ENCODE results near the gene MAPK10.

Gene MAPK10

DNA sequence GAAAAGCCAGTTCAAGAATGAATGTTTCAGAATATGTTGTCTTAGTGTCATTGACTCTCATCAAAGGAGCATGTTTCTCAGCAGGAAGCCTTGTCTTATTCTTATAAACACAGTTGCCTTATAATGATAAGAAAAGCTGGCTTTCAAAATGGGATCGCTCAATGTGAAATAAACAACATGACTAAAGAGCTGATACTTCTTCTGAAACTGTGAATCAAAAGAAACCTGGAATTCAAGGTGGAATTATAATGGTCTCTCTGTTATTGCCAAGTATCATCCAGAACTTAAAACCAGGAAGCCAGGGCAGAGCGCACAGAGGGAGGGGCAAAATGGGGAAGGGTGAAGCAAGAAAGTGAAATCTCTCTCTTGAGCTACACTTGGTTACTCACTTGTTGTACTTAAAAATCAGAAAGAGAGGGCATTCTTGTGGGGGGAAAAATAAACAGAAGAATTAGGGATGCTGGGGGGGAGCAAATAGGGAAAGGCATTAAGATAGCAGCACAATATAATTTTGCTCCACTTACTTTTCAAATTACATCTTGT lies 270.0 kb downstream of the MAPK10 start:
- TF ChIP-seq CTCF (IDR thresholded peaks at IDR 0.05) = no peak

DNA sequence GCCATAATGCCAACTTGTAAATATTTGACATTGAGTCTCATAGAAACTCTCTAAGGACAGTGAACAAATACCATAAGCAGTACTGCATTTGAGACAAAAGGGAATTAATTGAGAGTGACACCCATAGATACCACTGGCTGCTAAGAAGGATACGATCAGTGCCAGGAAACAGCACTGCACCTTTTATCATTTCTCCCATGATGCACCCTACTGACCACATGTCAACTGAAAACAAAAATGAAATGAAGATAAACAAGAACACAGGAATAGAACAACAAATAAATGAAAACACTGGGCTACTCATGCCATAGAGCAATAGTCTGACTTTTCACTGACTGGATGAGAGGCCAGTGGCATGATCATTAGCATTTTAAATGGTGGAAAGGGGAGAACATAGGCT lies 270.8 kb downstream of the MAPK10 start:
- no peak for TF ChIP-seq CTCF (IDR thresholded peaks at IDR 0.05)

- no peak for TF ChIP-seq CTCF (IDR thresholded peaks at IDR 0.05)
Measured at GRCh38 chr4:86060341-86060740, 299.5 kb downstream of the MAPK10 start.

GRCh38 chr4:86058621-86059020 lies 301.2 kb downstream of the MAPK10 start:
- TF ChIP-seq CTCF (IDR thresholded peaks at IDR 0.05) = no peak

DNA sequence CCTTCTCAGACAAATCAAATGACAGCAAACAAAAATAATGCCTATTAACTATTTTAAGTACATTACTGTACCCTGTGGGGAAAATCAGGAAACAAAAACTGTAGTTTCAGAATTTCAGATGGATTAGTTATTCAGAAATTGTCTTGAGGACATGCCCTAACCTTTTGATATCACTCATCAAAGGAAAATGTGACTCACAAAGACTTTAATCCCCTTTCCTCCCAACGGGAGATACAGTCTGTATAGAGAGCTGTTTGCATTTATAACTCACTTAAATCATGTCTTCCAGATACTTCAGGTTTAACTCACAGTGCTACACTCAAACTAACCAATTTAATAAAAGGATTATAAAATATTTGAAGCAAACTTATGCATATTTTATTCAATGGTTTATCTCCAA lies 304.0 kb downstream of the MAPK10 start:
- no peak for TF ChIP-seq CTCF (IDR thresholded peaks at IDR 0.05)

DNA sequence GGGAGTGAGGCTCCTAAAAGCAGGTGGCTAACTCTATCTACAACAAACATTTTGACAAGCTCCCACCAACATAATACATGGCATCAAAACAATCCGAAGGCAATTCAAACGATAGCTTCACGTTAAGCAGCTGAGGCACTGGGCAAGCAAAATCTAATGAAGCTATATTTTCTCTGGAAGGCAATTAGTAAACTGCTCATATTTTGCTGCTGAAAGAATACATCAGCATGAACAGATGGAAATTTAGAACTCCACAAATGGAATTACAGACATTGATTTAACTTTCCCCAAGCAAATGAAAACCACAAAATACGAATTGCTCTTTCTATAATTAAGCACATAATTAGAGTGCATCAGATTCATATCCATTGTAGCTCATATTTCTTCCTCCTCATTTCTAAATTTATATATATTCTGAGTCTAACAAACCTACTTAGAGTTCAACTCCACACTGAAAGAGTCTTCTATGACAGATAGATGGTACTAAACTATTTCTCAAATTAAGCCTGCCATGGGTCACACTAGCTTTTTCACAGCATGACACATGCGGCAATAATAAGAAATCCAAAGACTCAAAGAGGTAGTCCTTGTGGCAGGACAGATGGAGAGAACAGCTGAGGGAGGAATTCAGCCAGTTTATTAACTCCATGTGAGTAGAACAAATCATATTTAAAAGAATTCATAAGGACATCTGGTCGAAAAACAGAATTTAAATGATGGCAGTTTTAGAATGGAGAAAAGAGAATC lies 305.4 kb downstream of the MAPK10 start:
- TF ChIP-seq CTCF (IDR thresholded peaks at IDR 0.05) = no peak

DNA sequence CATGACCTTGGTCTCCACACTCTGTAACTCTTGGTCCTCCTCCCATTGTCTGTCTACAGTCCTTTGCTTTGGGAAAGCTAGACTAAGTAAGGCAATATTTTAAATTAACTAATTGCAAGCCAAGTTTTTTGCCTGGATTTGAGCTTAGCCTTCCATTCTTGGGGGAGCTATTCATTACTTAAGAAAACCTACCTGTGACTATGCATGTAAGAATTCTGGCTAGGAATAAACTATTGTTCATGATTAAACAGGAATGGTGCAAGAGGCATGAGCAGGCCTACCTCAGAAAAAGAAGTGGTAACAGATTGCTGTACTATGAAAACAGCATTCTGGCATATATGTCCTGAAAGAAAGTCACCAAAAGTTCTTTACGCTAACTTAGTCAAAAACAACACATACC lies 309.4 kb downstream of the MAPK10 start:
- no peak for TF ChIP-seq CTCF (IDR thresholded peaks at IDR 0.05)

Data from LNCAP (cell line).